ENCODE data around the gene PPP1R1A.

The PPP1R1A gene

DNA sequence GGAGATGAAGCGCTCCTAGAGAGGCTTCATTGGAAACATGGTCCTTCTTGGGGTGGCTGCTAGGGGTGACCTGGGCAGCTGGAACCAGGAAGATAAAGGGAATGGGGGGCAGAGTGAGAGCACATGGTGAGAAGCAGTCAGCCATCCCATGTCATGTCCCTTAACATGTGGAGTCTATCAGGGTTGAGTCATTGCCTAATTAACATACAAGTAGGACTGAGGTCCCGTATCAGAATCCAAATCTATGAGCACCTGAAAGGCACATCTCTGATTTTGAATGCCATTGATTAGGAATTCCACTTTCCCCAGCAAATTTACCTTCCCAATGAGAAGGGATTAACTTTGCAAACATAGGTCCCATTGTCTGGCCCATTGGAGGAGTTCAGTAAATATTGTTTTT lies 20.3 kb upstream of the PPP1R1A start:
- Mint-ChIP-seq H3K4me1 (no peaks in the 10 kb centered on the region), H3K36me3 (no peaks in the 10 kb centered on the region), H3K27ac (no peak overlapping the region), H3K27me3 (peaks cover 21% of the 10 kb centered on the region), H3K9me3 (no peaks in the 10 kb centered on the region), H3K4me3 (no peak overlapping the region)
- ATAC-seq = no peak

DNA sequence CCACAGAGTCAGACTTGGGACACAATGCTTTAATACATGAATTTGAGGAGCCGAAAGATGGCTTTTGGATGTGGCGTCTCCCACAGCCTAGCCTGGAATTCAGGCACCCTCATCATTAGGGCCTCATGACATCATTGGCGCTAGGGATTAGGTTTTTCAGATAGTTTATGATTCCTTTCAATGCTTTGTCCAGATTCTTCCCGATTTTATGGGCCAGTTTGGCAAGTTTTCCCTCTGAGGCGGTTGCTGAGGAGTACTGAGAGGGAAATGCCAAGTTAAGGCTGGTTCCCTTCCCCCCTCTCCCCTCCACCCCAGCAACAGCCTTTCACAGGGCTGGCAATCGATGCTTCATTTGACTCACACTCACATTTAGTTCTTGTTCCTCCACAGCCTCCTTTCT lies 19.7 kb upstream of the PPP1R1A start:
- Mint-ChIP-seq H3K4me1 (peaks cover 1% of the 10 kb centered on the region), H3K36me3 (no peaks in the 10 kb centered on the region), H3K9me3 (no peaks in the 10 kb centered on the region), H3K27ac (no peak overlapping the region), H3K27me3 (peaks cover 21% of the 10 kb centered on the region), H3K4me3 (no peak overlapping the region)
- ATAC-seq = no peak

DNA sequence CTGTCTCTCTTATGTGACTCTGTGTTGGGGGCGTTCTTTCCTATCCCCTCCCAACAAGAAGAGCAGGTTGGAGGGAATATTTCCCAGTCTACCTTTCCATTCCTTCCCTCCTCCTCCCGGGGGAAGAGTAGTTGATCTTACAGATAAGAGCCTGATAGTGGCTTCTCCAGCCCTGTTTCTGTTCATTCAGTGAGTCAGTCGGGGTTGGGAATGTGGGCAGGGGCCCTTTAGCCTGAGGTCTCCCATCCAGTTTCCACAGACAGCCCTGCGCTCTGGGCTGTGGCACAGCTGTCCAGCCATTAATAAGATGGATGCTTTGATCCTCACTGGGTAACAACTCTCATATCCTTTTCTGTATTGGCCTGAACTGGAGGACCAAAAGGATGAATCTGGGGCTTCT lies 18.1 kb upstream of the PPP1R1A start:
- H3K36me3 Mint-ChIP-seq = no peaks in the 10 kb centered on the region
- no peak overlapping the region for H3K27ac Mint-ChIP-seq
- no peak overlapping the region for H3K4me3 Mint-ChIP-seq

DNA sequence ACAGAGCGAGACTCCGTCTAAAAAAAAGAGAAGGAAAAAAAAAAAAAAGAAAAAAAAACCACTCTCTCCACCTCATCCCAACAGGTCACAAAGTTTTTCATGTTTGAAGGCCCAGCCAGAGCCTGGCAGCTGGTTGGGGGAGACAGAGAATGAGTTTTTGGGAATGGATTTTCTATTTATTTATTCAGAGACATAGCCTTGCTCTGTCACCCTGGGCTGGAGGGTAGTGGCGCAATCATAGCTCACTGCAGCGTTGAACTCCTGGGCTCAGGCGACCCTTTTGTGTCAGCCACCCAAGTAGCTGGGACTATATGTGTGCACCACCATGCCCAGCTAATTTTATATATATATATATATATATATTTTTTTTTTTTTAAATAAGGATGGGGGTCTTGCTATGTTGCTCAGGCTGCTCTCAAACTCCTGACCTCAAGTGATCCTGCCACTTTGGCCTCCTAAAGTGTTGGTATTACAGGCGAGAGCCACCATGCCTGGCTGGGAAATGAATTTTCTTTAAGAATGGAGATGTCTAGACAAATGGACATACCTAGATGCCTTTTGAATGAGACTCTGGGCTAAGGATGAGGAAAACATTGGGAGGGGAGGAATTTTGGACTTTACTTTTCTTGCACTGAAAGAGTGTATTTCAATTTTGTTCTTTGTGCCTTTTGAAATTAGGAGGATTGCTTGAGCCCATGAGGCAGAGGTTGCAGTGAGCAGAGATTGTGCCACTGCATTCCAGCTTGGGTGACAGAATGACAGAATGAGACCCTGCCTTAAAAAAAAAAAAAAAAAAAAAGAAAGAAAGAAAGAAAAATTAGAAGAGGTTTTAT lies 16.9 kb upstream of the PPP1R1A start:
- H3K4me1 Mint-ChIP-seq = peaks cover 6% of the 10 kb centered on the region
- H3K27ac Mint-ChIP-seq = no peak overlapping the region
- H3K36me3 Mint-ChIP-seq = no peaks in the 10 kb centered on the region
- H3K4me3 Mint-ChIP-seq = no peak overlapping the region
- H3K9me3 Mint-ChIP-seq = no peaks in the 10 kb centered on the region
- ATAC-seq = no peak
- H3K27me3 Mint-ChIP-seq = peaks cover 21% of the 10 kb centered on the region

More for the DNA sequence above, 18.1 kb upstream of the PPP1R1A start:
- Mint-ChIP-seq H3K27me3 (peaks cover 21% of the 10 kb centered on the region), H3K9me3 (no peaks in the 10 kb centered on the region), H3K4me1 (peaks cover 6% of the 10 kb centered on the region)
- no peak for ATAC-seq

DNA sequence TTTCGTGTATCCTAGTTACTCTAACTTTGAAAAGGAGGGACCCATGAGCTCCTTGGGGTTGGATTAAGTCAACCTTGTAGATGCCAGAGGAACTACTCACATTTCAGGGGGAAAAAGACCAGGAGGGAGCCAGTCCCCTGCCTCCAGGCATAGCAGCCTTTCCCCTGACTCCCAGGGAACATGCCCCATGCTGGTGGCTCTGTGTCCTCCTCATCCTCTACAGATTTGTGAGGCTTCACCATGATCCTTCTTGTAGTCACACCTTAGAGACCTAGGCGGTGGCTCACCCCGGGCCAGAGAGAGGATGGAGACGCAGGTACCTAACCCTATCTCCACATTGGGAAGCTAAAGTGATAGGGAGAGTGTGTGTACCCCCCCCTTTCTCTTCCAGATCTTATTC lies 16.0 kb upstream of the PPP1R1A start:
- Mint-ChIP-seq H3K36me3 (no peaks in the 10 kb centered on the region), H3K27me3 (peaks cover 27% of the 10 kb centered on the region), H3K4me1 (peaks cover 6% of the 10 kb centered on the region), H3K27ac (no peak overlapping the region), H3K4me3 (no peak overlapping the region), H3K9me3 (no peaks in the 10 kb centered on the region)
- ATAC-seq = no peak

DNA sequence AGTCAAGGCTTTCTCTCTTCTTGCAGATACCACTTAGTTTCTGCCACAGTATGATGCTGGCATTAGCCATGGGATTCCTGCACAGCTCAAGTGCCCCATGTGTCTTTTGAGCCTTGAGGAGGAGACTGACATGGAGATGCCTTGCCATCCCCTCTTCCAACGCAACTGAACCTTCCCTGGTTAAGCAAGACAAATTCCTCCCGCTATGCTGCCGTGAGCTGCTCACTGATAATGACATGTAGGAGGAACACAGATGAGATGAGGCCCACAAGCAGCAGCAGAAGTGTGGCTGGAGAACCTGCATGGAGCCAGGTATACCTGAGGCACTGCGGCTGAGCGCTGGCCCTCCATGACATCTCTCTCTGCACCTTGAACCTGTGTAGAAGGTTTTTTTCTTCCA lies 15.4 kb upstream of the PPP1R1A start:
- H3K9me3 Mint-ChIP-seq = no peaks in the 10 kb centered on the region
- no peak overlapping the region for H3K4me3 Mint-ChIP-seq
- peaks cover 6% of the 10 kb centered on the region for H3K4me1 Mint-ChIP-seq
- H3K27me3 Mint-ChIP-seq = peaks cover 32% of the 10 kb centered on the region
- H3K36me3 Mint-ChIP-seq = no peaks in the 10 kb centered on the region
- no peak for ATAC-seq
- no peak overlapping the region for H3K27ac Mint-ChIP-seq

DNA sequence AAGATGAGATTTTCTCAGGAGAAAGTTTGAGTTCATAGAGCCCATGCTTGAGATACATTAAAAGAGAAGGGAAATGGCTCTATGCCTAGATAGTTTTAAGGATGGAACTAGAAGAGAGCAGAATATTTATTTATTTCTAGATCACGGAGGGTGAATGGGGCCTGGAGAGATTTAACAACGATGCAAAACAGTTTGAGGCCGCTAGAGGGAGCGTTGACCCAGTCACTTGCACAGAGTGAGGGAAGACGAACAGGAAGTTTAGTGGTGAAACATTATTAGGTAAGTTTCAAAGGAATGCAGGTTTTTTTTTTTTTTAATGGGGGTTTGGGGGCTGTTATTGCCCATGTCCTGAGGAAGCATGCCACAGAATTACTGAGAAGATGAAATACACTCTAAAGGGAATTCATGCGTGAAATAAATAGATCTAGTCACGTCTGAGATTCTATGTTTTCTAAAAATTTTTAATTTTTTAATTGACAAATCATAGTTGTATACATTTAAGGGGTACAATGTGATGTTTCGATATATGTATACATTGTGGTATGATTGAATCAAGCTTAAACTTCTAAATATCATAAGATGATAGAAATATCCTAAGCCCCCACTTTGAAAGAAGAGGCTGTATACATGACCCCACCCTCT lies 14.8 kb upstream of the PPP1R1A start:
- Mint-ChIP-seq H3K9me3 (no peaks in the 10 kb centered on the region), H3K36me3 (no peaks in the 10 kb centered on the region), H3K4me3 (no peak overlapping the region), H3K4me1 (peaks cover 6% of the 10 kb centered on the region), H3K27ac (no peak overlapping the region), H3K27me3 (peaks cover 32% of the 10 kb centered on the region)
- peak; percentile 83 for ATAC-seq

DNA sequence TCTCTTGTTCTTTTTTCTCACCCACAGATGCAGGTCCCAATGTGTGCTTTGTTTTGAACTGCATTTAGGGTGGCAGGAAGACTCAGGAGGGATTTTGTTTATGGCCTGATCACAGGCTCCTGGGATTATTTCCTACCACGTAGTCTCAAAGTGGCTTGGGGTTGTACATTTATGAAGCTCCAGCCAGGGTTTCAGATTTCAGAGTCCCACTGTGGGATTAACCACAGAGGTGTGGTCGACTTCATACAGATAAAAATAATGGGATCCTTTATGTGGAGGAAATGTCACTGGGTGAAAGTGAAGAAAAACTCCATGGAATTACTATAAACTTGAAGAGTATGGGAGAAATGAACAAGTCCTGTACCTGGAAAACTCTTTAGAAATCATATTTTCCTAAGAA lies 14.2 kb upstream of the PPP1R1A start:
- no peaks in the 10 kb centered on the region for H3K36me3 Mint-ChIP-seq
- H3K27me3 Mint-ChIP-seq = peaks cover 25% of the 10 kb centered on the region
- peaks cover 6% of the 10 kb centered on the region for H3K4me1 Mint-ChIP-seq
- H3K4me3 Mint-ChIP-seq = no peak overlapping the region
- no peak for ATAC-seq
- H3K9me3 Mint-ChIP-seq = no peaks in the 10 kb centered on the region
- H3K27ac Mint-ChIP-seq = no peak overlapping the region

DNA sequence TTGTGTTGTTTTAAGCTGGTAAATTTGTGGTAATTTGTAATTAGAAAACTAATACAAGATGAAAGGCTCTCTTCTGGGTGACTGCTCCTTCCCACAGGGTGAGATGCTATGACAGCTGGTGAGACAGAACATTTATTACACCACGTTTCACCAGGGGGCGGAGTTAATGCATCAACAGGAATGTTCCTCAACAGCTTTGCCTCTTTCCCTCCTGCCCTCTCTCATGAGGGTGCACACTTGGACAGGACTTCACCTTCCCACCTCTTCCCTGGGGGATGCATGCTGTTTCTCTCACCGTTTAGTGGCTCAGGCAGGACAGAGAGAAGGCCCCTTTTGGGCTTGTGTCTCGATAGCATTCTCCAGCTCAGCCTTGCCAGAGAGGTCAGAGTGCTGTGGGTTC lies 13.4 kb upstream of the PPP1R1A start:
- H3K27ac Mint-ChIP-seq = no peak overlapping the region
- H3K9me3 Mint-ChIP-seq = no peaks in the 10 kb centered on the region
- H3K4me3 Mint-ChIP-seq = no peak overlapping the region
- H3K27me3 Mint-ChIP-seq = peaks cover 23% of the 10 kb centered on the region
- ATAC-seq = no peak
- H3K4me1 Mint-ChIP-seq = peaks cover 6% of the 10 kb centered on the region
- no peaks in the 10 kb centered on the region for H3K36me3 Mint-ChIP-seq

DNA sequence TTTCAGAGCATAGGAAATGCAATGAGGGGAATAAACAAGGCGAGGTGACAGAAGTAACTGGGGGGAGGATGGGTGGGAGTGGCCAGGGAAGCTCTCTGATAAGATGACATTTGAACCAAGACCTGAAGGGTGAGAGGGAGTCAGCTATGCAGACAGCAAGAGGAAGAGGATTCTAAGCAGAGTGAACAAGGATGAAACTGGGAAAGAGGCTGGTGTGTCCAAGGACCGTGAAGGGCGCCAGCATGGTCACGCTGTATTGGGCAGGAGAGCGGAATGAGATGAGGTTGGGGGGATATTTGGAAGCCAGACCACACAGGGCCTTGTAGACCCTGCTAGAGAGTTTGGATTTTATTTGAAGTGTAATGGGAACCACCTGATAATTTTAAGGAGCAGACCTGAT lies 10.5 kb upstream of the PPP1R1A start:
- ATAC-seq = no peak
- peaks cover 43% of the 10 kb centered on the region for H3K27me3 Mint-ChIP-seq
- no peaks in the 10 kb centered on the region for H3K36me3 Mint-ChIP-seq
- peaks cover 6% of the 10 kb centered on the region for H3K4me1 Mint-ChIP-seq
- no peak overlapping the region for H3K4me3 Mint-ChIP-seq
- H3K9me3 Mint-ChIP-seq = no peaks in the 10 kb centered on the region
- no peak overlapping the region for H3K27ac Mint-ChIP-seq

DNA sequence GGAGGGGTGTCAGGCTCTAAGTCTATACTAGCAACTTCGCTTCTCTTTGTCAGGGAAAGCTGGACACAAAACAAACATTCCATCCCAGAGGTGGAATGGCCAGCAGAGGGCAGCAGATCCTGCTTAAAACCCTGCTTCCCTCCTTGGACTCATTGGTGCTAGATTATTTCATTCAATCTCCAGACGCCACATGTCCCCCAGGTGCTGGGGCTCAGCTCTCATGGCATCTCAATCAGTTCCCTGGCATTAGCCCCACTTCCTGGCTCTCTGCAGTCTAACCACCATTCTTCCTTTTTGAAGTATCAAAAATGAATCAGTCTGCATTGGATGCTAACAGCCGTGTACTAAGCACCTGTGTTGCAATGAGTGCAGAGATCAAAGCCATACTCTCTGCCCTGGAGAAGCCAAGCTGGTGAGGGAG lies 8.1 kb upstream of the PPP1R1A start:
- H3K9me3 Mint-ChIP-seq = no peaks in the 10 kb centered on the region
- no peak for ATAC-seq
- H3K36me3 Mint-ChIP-seq = no peaks in the 10 kb centered on the region
- no peak overlapping the region for H3K4me3 Mint-ChIP-seq
- no peak overlapping the region for H3K27ac Mint-ChIP-seq
- no peaks in the 10 kb centered on the region for H3K4me1 Mint-ChIP-seq
- H3K27me3 Mint-ChIP-seq = peaks cover 43% of the 10 kb centered on the region

DNA sequence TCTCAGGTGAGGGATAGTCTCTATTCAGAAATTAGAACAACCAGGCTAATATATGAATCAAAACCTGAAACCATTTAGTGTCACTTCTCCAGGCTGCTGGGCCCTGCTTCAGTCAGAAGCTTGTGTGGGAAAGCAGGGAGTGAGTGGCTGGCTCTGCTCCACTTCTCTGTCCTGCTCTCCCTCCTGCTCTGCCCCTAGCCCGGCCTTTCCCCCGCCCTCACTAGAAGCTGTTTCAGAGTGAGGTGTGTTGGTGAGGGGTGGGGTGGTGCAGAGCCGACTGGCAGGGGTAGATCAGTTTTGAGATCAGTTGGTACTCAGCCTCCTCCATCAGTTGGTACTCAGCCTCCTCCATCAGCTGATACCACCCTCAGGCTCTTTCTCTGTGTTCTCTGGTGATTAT lies 7.0 kb upstream of the PPP1R1A start:
- H3K4me3 Mint-ChIP-seq = no peak overlapping the region
- ATAC-seq = no peak
- H3K4me1 Mint-ChIP-seq = no peaks in the 10 kb centered on the region
- no peaks in the 10 kb centered on the region for H3K36me3 Mint-ChIP-seq
- H3K27me3 Mint-ChIP-seq = peaks cover 54% of the 10 kb centered on the region
- no peaks in the 10 kb centered on the region for H3K9me3 Mint-ChIP-seq
- H3K27ac Mint-ChIP-seq = no peak overlapping the region

DNA sequence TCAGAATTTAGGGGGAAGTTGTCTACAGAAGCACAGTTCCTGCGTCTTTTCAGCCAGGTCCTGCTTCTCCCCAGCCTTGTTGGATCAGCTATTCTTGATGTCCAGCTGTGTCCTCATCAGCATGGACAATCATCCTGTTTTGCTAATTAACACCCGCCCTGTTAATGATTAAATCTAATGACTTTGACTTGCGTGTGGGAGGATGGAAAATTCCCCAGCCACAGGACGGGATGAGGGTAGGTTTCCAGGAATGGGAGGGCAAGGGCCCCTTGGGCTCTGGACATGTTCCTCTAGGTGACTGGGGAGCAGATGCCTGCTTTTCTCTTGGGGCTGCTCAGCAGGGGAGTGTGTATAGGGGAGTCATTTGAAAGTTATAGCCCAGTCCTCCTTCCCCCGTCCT lies 5.3 kb upstream of the PPP1R1A start:
- ATAC-seq = no peak
- peaks cover 58% of the 10 kb centered on the region for H3K27me3 Mint-ChIP-seq
- H3K9me3 Mint-ChIP-seq = no peaks in the 10 kb centered on the region
- H3K36me3 Mint-ChIP-seq = no peaks in the 10 kb centered on the region
- H3K27ac Mint-ChIP-seq = no peak overlapping the region
- H3K4me3 Mint-ChIP-seq = no peak overlapping the region
- peaks cover 6% of the 10 kb centered on the region for H3K4me1 Mint-ChIP-seq

DNA sequence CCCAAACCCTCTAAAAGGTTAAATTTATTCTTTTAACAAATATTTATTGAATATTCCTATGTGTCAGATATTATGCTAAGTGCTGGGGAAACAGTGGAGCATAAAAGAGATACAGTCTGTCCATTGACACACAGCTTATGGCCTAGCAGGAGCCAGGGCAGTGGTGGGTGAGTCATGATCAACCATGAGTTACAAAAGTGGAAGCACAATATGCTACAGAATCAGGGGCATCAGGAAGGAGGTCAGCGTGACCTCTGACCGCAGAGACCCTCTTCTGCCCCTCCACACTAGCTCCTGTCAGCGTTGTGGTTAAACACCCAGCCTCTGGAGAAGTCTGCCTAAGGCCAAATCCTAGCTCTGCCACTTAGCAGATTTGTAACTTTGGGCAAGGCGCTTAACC lies 4.7 kb upstream of the PPP1R1A start:
- Mint-ChIP-seq H3K4me1 (peaks cover 8% of the 10 kb centered on the region), H3K27me3 (peaks cover 58% of the 10 kb centered on the region), H3K9me3 (no peaks in the 10 kb centered on the region), H3K36me3 (no peaks in the 10 kb centered on the region), H3K4me3 (no peak overlapping the region), H3K27ac (no peak overlapping the region)
- ATAC-seq = no peak

DNA sequence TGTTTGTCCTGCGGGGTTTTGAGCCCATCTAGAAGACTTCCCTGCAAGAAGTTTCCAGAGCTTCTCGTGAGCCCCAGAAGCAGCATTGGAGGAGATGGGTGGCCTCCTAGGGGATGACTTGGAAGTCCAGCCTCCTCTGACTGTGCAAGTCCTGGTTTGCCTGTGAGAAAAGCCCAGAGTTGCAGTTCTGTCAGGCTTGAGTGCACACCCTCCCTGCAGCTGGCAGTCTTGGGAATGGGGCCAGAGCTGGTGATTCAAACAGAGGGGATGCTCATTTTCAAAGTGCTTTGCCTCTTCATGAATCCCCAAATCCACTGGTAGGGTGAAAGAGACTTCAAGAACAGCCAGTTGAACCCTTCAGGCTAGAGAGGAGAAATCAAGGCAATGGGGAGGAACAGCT lies 3.9 kb upstream of the PPP1R1A start:
- Mint-ChIP-seq H3K36me3 (no peaks in the 10 kb centered on the region), H3K27ac (no peak overlapping the region), H3K4me3 (no peak overlapping the region), H3K4me1 (peaks cover 8% of the 10 kb centered on the region), H3K9me3 (no peaks in the 10 kb centered on the region), H3K27me3 (peaks cover 62% of the 10 kb centered on the region)
- no peak for ATAC-seq

DNA sequence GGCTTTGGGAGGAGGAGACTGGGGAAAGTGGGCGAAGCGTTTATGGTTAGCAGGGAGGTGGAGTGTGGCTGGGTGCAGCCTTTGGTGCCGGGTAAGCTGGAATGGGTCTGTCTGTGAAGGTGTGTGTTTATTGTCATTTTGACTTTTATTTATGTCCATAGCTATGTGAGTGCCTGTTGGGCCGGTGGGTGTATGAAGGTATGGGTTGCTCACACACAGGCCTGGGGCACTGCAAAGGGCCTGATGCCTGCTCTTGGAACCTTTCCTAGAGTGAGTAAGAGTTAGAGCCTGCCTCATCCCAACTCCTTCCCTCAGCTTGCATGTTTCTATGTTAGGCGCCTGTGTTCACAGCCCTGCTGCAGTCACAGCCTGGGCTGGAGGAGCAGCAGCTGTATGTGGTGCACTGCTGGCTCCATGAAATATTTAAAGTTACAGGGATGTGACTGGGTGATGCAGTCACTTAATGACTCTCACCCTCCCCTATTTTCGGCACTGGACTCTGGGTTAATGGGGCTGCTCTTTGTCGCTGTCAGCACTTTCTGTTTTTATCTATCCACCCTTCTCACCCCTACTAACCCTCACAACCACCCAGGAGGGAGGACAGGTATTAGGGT lies 2.6 kb upstream of the PPP1R1A start:
- ATAC-seq = no peak
- Mint-ChIP-seq H3K4me3 (no peak overlapping the region), H3K4me1 (peaks cover 8% of the 10 kb centered on the region), H3K27ac (no peak overlapping the region), H3K27me3 (peaks cover 61% of the 10 kb centered on the region), H3K36me3 (no peaks in the 10 kb centered on the region), H3K9me3 (no peaks in the 10 kb centered on the region)

All from stimulated activated memory B cell treated with anti-CD40 and anti-IgM and Interleukin-4, amounts not matched to agents 10 μg/mL and 1 μg/mL and 100 μg/mL, for 72 hours (primary cell).